IMR-90 (cell line): ENCODE measurements around the gene IDH3G. TPM values are rescaled to one million over a fixed set of nuclear protein-coding genes. Genes with fewer than 3 reads are reported as not detected.

ENCODE experiments used
- ATAC-seq: fragments of 200-7000 bp; cut with Tn5 transposase; 2 replicates; pipeline ENCODE4 v1.9.1; 2020; ENCODE audit warnings: low read depth, mild to moderate bottlenecking, moderate library complexity
- BruUV-seq: library from RNA; stranded (reverse); fragments of 400-500 nt; replicated peaks from 2 replicates; lab custom pipeline; 2021; lab: Mats Ljungman, UMichigan
- CTCF ChIA-PET: fragments of 300-600 bp; formaldehyde crosslinking; extraction: SDS; loops from one replicate; lab custom pipeline; 2021; ENCODE audit warnings: antibody characterized with exemption; lab: Yijun Ruan, JAX
- POLR2A ChIA-PET: fragments of 300-600 bp; sonication (Branson Sonifier 250); formaldehyde crosslinking; loops from one replicate; lab custom pipeline; 2022; ENCODE audit warnings: antibody characterized with exemption; ENCODE audit not compliant: unreplicated experiment; lab: Charles Lee
- DNase-seq: peaks from one replicate; pipeline ENCODE4 v3.0.0; 2013
- H2AFZ ChIP-seq: replicated peaks from 2 replicates; pipeline ENCODE3; 2013; ENCODE audit warnings: low read length, mild to moderate bottlenecking; ENCODE audit not compliant: poor library complexity
- H2AK5ac ChIP-seq: 2 replicates; pipeline ENCODE4 v1.6.1; 2013; ENCODE audit warnings: low read depth, low read length, inconsistent platforms
- H2AK9ac ChIP-seq: replicated peaks from 2 replicates; pipeline ENCODE3; 2013; ENCODE audit warnings: mild to moderate bottlenecking, low read depth, low read length, moderate library complexity; ENCODE audit not compliant: poor library complexity
- H2BK120ac ChIP-seq: 2 replicates; pipeline ENCODE4 v1.6.1; 2013; ENCODE audit warnings: low read depth, low read length, inconsistent platforms
- H2BK15ac ChIP-seq: 3 replicates; pipeline ENCODE4 v1.6.1; 2013; ENCODE audit warnings: low read depth, low read length, inconsistent platforms
- H2BK20ac ChIP-seq: 2 replicates; pipeline ENCODE4 v1.6.1; 2013; ENCODE audit warnings: low read depth, mild to moderate bottlenecking, inconsistent platforms, low read length, moderate library complexity
- H2BK5ac ChIP-seq: 2 replicates; pipeline ENCODE4 v1.6.1; 2013; ENCODE audit warnings: mild to moderate bottlenecking, low read depth, low read length, inconsistent platforms; ENCODE audit not compliant: poor library complexity, severe bottlenecking
- H3K14ac ChIP-seq: replicated peaks from 2 replicates; pipeline ENCODE4 v1.6.1; 2013; ENCODE audit warnings: low read depth, low read length, inconsistent platforms
- H3K18ac ChIP-seq: 2 replicates; pipeline ENCODE4 v1.6.1; 2013; ENCODE audit warnings: low read depth, low read length, control low read depth
- H3K23ac ChIP-seq: 2 replicates; pipeline ENCODE4 v1.6.1; 2013; ENCODE audit warnings: low read depth, low read length, inconsistent platforms
- H3K27ac ChIP-seq: 2 replicates; pipeline ENCODE4 v1.5.1; 2013; ENCODE audit warnings: mild to moderate bottlenecking, control low read depth, low read length; ENCODE audit not compliant: insufficient read depth
- H3K27me3 ChIP-seq: 2 replicates; pipeline ENCODE4 v1.6.1; 2013; ENCODE audit warnings: low read length; ENCODE audit not compliant: control insufficient read depth, insufficient read depth
- H3K36me3 ChIP-seq: 2 replicates; pipeline ENCODE4 v1.6.1; 2013; ENCODE audit warnings: low read length, mixed read lengths; ENCODE audit not compliant: control insufficient read depth, insufficient read depth
- H3K4ac ChIP-seq: 2 replicates; pipeline ENCODE4 v1.6.1; 2013; ENCODE audit warnings: low read depth, low read length, inconsistent platforms
- H3K4me1 ChIP-seq: 2 replicates; pipeline ENCODE4 v1.6.1; 2013; ENCODE audit warnings: low read length, mixed read lengths; ENCODE audit not compliant: control insufficient read depth, insufficient read depth
- H3K4me2 ChIP-seq: 2 replicates; pipeline ENCODE4 v1.6.1; 2013; ENCODE audit warnings: low read depth, mild to moderate bottlenecking, control low read depth, low read length, moderate library complexity
- H3K4me3 ChIP-seq: 2 replicates; pipeline ENCODE4 v1.5.1; 2013; ENCODE audit warnings: low read depth, mild to moderate bottlenecking, control low read depth, low read length, moderate library complexity; ENCODE audit not compliant: insufficient read depth
- H3K56ac ChIP-seq: 2 replicates; pipeline ENCODE4 v1.6.1; 2013; ENCODE audit warnings: low read length, inconsistent platforms; ENCODE audit not compliant: insufficient read depth; ENCODE audit errors: extremely low read depth
- H3K79me1 ChIP-seq, 2 experiments: 2 replicates each; pipeline ENCODE4 v1.6.1; 2013; ENCODE audit warnings: low read length in 2 of 2, inconsistent platforms in 1 of 2, low read depth in 1 of 2
- H3K9ac ChIP-seq: 2 replicates; pipeline ENCODE4 v1.6.1; 2013; ENCODE audit warnings: low read depth, low read length, control low read depth
- H3K9me1 ChIP-seq: 2 replicates; pipeline ENCODE4 v1.6.1; 2013; ENCODE audit warnings: low read length, inconsistent platforms; ENCODE audit not compliant: insufficient read depth
- H3K9me3 ChIP-seq: 2 replicates; pipeline ENCODE4 v1.6.1; 2013; ENCODE audit warnings: low read length; ENCODE audit not compliant: control insufficient read depth, insufficient read depth
- H4K20me1 ChIP-seq: 2 replicates; pipeline ENCODE4 v1.6.1; 2013; ENCODE audit warnings: low read length, inconsistent platforms; ENCODE audit not compliant: insufficient read depth
- H4K5ac ChIP-seq: 2 replicates; pipeline ENCODE4 v1.6.1; 2013; ENCODE audit warnings: mild to moderate bottlenecking, low read depth, low read length, control low read depth
- H4K8ac ChIP-seq, 2 experiments: 2 replicates each; pipeline ENCODE4 v1.6.1; 2013; ENCODE audit warnings: low read depth in 2 of 2, low read length in 2 of 2, control low read depth in 1 of 2, inconsistent platforms in 1 of 2
- H4K91ac ChIP-seq: 2 replicates; pipeline ENCODE4 v1.6.1; 2013; ENCODE audit warnings: low read depth, low read length, inconsistent platforms; ENCODE audit not compliant: insufficient read depth
- BHLHE40 ChIP-seq: fragments of 150-350 bp; IDR thresholded peaks from 2 replicates; pipeline ENCODE4 v1.6.1; 2016; ENCODE audit warnings: mild to moderate bottlenecking, low read depth, low read length
- CHD1 ChIP-seq: IDR thresholded peaks from 2 replicates; pipeline ENCODE4 v1.6.1; 2012; ENCODE audit warnings: low read depth, low read length, improper control_type of control experiment
- MAFK ChIP-seq: IDR thresholded peaks from 2 replicates; pipeline ENCODE4 v1.6.1; 2012; ENCODE audit warnings: low read depth, low read length, improper control_type of control experiment
- MAZ ChIP-seq: IDR thresholded peaks from 2 replicates; pipeline ENCODE4 v1.6.1; 2012; ENCODE audit warnings: low read depth, mild to moderate bottlenecking, low read length, improper control_type of control experiment, moderate library complexity, borderline replicate concordance
- NFE2L2 ChIP-seq: fragments of 150-350 bp; IDR thresholded peaks from 2 replicates; pipeline ENCODE4 v1.6.1; 2016; ENCODE audit warnings: low read depth, mild to moderate bottlenecking, low read length
- POLR2A ChIP-seq: IDR thresholded peaks from 2 replicates; pipeline ENCODE4 v1.6.1; 2012; ENCODE audit warnings: mild to moderate bottlenecking, low read depth, low read length
- RCOR1 ChIP-seq: IDR thresholded peaks from 2 replicates; pipeline ENCODE4 v1.6.1; 2012; ENCODE audit warnings: mild to moderate bottlenecking, low read length, improper control_type of control experiment; ENCODE audit not compliant: insufficient replicate concordance
- SMC3 ChIP-seq: fragments of 150-350 bp; IDR thresholded peaks from 2 replicates; pipeline ENCODE4 v1.6.1; 2016; ENCODE audit warnings: low read depth, mild to moderate bottlenecking, antibody characterized with exemption, low read length, moderate library complexity
- WGBS, 2 experiments: methylation state at CpG; one replicate each; pipeline versions ENCODE4 v1.1.5 to v1.1.7; 2013; ENCODE audit warnings: missing lambda C conversion rate in 2 of 2; ENCODE audit not compliant: insufficient read length in 1 of 2; ENCODE audit errors: extremely low coverage in 2 of 2; 5-methylcytosine and 5-hydroxymethylcytosine counted together
- dilution Hi-C: fragments of 300-500 bp; cut with HindIII; formaldehyde crosslinking; loops from one replicate; pipeline ENCODE4 v1.14.3; 2018; ENCODE audit warnings: low sequenced_read_pairs; ENCODE audit not compliant: unreplicated experiment
- in situ Hi-C: fragments of 300-500 bp; cut with MboI; formaldehyde crosslinking; loops from 3 replicates; pipeline ENCODE4 v1.14.3; 2019; ENCODE audit warnings: low sequenced_read_pairs, inconsistent platforms, mixed read lengths
- intact Hi-C: fragments of 100-400 bp; cut with micrococcal nuclease; formaldehyde crosslinking; loops from 2 replicates; pipeline ENCODE4 v1.10.0; 2022
- polyA plus RNA-seq, 3 experiments: library from polyadenylated mRNA; depleted of rRNA; stranded (reverse); fragments of >200 nt; gene quantifications; 2 replicates each; pipeline ENCODE4 v1.2.3, GENCODE V29; 2012; ENCODE audit warnings: low replicate concordance in 1 of 3
- total RNA-seq: library from RNA; depleted of rRNA; stranded (reverse); fragments of >200 nt; gene quantifications from 2 replicates; pipeline ENCODE4 v1.2.3, GENCODE V29; 2012
- TF ChIP-seq, protein P1 (sequence below): fragments of 150-350 bp; IDR thresholded peaks from 2 replicates; pipeline ENCODE4 v1.6.1; 2016; ENCODE audit warnings: low read depth, mild to moderate bottlenecking, low read length, moderate library complexity, borderline replicate concordance
- TF ChIP-seq, protein P2 (sequence below): fragments of 150-350 bp; IDR thresholded peaks from 2 replicates; pipeline ENCODE4 v1.6.1; 2017; ENCODE audit warnings: mild to moderate bottlenecking, antibody characterized with exemption, low read length, low read depth
- TF ChIP-seq, protein P3 (sequence below): conservative IDR thresholded peaks from 2 replicates; pipeline ENCODE4 v1.5.1; 2012; ENCODE audit warnings: mild to moderate bottlenecking, low read depth, low read length, improper control_type of control experiment

Gene IDH3G
- total and polyA plus RNA-seq, 2 of the 4 experiments (the other 2 are of a cell fraction): 79.4 to 85.7 TPM

DNA sequence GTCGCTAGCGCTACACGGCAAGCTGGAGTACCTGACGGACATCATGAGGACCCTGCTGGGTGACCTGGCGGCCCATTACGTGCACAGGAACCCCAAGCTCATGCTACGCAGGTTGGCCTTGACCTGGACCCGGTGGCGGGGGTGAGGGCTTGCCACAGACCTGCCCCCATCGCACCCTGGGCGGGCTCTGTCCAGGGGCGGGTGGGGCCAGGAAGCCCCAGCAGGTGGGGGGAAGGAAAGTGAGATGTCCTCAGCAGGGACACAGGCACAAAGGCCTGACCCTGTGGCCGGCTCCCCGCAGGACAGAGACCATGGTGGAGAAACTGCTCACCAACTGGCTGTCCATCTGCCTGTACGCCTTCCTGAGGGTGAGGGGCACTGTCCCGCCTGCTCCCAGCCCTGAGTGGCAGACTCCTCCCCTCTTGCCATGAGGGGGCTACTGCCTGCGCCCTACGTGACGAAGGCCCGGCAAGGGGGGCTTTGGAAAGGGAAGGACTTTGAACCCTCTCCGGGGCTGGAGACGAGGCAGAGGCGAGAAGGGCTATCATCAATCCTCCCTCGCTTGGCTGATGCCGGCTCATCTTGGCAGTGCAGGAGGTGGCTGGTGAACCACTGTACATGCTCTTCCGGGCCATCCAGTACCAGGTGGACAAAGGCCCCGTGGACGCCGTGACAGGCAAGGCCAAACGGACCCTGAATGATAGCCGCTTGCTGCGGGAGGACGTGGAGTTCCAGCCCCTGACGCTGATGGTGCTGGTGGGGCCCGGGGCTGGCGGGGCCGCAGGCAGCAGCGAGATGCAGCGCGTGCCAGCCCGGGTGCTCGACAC lies 18.7 kb downstream of the IDH3G start (continued):
- TF ChIP-seq CHD1: no peak

DNA sequence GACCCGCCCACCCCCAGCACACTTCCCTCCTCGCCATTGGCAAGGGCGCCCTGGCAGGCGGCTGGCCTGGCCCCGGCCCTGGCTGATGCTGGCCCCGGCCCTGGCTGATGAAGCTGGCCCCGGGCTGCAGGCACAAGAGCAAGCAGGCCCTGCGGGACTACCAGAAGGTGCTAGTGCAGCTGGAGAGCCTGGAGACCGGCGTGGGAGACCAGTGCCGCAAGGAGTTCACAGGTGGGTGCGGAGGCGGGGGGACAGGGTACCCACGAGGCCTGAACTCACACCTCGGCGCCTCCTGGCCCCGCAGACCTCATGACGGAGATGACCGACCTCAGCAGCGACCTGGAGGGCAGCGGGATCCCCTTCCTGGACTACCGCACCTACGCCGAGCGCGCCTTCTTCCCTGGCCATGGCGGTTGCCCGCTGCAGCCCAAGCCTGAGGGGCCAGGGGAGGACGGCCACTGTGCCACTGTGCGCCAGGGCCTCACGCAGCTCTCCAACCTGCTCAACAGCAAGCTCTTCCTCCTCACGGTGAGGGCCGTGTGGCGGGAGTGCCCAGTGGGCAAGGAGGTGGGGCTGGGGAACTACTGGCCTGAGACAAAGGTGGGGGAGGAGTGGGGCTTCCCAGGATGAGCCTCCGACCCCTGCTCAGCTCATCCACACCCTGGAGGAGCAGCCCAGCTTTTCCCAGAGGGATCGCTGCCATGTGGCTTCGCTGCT lies 19.4 kb downstream of the IDH3G start:
- no peak overlapping the region for H3K4ac ChIP-seq
- no peak overlapping the region for H3K18ac ChIP-seq
- 90% methylated on average over 20 of the region's 37 CpGs; no CpG with 5 or more reads in 1 of the 2 experiments for WGBS, 2 experiments
- H4K20me1 ChIP-seq: no peaks in the 10 kb centered on the region
- H3K9me3 ChIP-seq: no peaks in the 10 kb centered on the region; the same call in 1 of the 2 replicates
- H2AFZ ChIP-seq: no peak overlapping the region
- H2AK9ac ChIP-seq: no peak overlapping the region
- no peak overlapping the region for H3K23ac ChIP-seq
- H3K36me3 ChIP-seq: peaks cover 4% of the 10 kb centered on the region; the same call in 1 of the 2 replicates
- no peak overlapping the region for H2BK120ac ChIP-seq
- H2AK5ac ChIP-seq: no peak overlapping the region
- no peak overlapping the region for H3K4me3 ChIP-seq
- H3K9me1 ChIP-seq: no peaks in the 10 kb centered on the region
- CTCF ChIA-PET: no interaction called here
- no peak overlapping the region for H2BK20ac ChIP-seq
- dilution Hi-C loops: no loop called here
- ATAC-seq: no peak
- no peak overlapping the region for H2BK15ac ChIP-seq
- intact Hi-C loops: no loop called here
- no peak overlapping the region for H3K9ac ChIP-seq
- BruUV-seq: no TSS peak
- H3K4me2 ChIP-seq: no peak overlapping the region
- no peaks in the 10 kb centered on the region for H3K4me1 ChIP-seq
- H3K79me1 ChIP-seq: no peaks in the 10 kb centered on the region
- no peak overlapping the region for H3K27ac ChIP-seq
- no peak overlapping the region for H3K56ac ChIP-seq
- in situ Hi-C loops: no loop called here
- H3K27me3 ChIP-seq: no peaks in the 10 kb centered on the region
- no peak for DNase-seq
- no peak overlapping the region for H4K91ac ChIP-seq
- no peak overlapping the region for H2BK5ac ChIP-seq
- no peak overlapping the region for H3K14ac ChIP-seq
- POLR2A ChIA-PET: no interaction called here
- no peak overlapping the region for H4K5ac ChIP-seq
- H4K8ac ChIP-seq: no peak overlapping the region
- TF ChIP-seq NFE2L2: no peak
- no peak for TF ChIP-seq MAZ
- TF ChIP-seq, protein P1, sequence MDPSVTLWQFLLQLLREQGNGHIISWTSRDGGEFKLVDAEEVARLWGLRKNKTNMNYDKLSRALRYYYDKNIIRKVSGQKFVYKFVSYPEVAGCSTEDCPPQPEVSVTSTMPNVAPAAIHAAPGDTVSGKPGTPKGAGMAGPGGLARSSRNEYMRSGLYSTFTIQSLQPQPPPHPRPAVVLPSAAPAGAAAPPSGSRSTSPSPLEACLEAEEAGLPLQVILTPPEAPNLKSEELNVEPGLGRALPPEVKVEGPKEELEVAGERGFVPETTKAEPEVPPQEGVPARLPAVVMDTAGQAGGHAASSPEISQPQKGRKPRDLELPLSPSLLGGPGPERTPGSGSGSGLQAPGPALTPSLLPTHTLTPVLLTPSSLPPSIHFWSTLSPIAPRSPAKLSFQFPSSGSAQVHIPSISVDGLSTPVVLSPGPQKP: no peak
- TF ChIP-seq SMC3: no peak
- TF ChIP-seq, protein P2, sequence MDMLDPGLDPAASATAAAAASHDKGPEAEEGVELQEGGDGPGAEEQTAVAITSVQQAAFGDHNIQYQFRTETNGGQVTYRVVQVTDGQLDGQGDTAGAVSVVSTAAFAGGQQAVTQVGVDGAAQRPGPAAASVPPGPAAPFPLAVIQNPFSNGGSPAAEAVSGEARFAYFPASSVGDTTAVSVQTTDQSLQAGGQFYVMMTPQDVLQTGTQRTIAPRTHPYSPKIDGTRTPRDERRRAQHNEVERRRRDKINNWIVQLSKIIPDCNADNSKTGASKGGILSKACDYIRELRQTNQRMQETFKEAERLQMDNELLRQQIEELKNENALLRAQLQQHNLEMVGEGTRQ: no peak
- TF ChIP-seq CHD1: no peak
- TF ChIP-seq, protein P3, sequence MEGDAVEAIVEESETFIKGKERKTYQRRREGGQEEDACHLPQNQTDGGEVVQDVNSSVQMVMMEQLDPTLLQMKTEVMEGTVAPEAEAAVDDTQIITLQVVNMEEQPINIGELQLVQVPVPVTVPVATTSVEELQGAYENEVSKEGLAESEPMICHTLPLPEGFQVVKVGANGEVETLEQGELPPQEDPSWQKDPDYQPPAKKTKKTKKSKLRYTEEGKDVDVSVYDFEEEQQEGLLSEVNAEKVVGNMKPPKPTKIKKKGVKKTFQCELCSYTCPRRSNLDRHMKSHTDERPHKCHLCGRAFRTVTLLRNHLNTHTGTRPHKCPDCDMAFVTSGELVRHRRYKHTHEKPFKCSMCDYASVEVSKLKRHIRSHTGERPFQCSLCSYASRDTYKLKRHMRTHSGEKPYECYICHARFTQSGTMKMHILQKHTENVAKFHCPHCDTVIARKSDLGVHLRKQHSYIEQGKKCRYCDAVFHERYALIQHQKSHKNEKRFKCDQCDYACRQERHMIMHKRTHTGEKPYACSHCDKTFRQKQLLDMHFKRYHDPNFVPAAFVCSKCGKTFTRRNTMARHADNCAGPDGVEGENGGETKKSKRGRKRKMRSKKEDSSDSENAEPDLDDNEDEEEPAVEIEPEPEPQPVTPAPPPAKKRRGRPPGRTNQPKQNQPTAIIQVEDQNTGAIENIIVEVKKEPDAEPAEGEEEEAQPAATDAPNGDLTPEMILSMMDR: no peak
- no peak for TF ChIP-seq RCOR1
- TF ChIP-seq MAFK: no peak
- no peak for TF ChIP-seq POLR2A
- TF ChIP-seq BHLHE40: no peak
